Endothelial cell of hepatic sinusoid (primary cell): ENCODE results near the gene NQO2.
"Not testable (repeated sequence)": the region's sequence is repeated elsewhere in the genome, so short reads cannot be mapped to it uniquely, and the experiment has no call there.

Experiments
- in situ Hi-C: cut with HindIII; loops from 2 replicates; pipeline ENCODE4 v1.10.0; 2017; ENCODE audit warnings: low sequenced_read_pairs

The NQO2 gene

DNA sequence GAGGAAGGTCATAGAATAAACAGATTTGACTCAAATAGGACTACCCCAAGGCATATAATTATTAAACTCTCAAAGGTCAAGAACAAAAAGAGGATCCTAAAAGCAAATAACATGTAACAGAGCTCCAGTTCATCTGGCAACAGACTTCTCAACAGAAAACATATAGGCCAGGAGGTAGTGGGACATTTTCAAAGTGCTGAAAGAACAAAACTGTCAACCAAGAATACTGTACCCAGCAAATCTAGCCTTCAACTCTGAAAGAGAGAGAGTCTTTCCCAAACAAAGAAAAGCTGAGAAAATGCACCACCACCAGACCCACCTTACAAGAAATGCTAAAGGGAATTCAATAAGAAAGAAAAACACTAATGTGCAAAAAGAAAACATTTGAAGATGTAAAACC, 11.9 kb downstream of the NQO2 start:
- in situ Hi-C loops = loop anchor here (5.0 kb wide), 1 partner anchor 96 kb away; no protein-coding TSS in a partner anchor

DNA sequence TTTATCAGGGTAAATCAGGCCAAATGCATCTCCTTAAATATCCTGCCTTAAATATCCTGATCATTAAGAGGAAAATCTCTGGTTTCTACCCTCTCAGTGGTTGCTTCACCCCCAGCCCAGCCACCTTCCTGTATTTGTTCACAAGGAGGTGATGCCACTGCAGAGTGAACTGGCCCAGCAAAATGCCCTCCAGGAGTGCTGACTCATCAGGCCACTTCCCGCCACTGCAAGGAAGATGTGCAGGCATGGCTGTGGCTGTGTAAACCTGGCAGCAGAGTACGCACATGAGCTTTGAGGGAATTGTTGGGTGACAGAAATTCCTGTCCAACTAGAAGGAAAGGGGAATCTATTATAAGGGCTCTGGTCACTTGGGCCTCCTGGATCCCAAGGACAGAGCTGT, 13.8 kb downstream of the NQO2 start:
- in situ Hi-C loops = loop anchor here (5.0 kb wide), 1 partner anchor 94 kb away; no protein-coding TSS in a partner anchor

DNA sequence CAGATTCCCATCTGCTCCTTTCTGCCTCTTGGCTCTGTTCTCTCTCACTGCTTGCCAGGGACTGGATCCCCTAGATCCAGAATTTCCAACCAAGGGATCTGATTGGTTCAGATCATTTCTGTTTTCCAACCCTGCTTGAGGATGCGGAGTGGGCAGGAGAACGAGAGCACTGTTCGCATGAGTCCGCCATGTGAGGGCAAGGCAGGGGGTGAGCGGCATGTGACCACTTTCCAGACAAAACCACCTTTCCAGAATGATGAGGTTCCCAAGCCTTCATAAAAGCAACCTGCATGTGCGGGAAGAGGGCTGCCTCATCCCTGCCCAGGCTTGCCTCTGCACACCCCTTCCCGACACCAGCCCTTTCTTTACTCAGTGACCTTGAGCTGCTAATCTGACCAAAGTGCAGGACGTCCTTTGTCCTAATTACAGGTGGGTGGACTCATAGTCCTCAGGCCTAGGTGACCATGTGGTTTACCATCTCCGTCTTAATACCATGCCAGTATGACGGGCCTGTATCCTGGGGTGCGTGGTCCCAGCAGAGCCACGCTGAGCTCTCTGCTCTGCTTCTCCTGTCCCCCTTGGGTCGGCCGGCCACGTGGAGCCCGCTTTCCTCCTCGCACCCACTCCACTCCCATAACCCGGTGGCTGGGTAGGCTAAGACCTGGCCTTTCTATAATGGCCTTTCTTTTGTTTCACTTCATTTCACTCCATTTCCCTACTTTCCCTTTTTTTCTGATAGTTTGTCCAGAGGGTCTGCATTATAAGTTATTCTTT, 14.4 kb downstream of the NQO2 start:
- in situ Hi-C loops = loop anchor here (5.0 kb wide), 1 partner anchor 93 kb away; no protein-coding TSS in a partner anchor

DNA sequence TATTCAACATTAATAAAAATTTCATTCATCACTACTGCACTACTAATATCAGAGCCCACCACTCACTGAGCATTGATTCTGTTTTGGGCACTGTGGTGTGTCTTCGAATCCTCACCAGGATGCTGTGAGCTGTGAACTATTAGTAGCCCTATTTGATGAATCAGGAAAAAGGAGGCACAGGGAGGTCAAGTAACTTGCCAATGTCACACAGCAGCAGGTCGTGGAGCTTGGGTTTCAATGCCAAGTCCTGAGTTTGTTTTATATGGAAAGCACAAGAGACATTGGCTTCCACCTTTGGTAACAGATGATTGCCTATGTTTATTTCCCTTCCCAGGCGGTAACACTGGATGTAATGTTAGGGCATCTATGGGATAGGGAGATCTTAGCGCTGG, 15.0 kb downstream of the NQO2 start:
- in situ Hi-C loops = loop anchor here (5.0 kb wide), 1 partner anchor 93 kb away; no protein-coding TSS in a partner anchor

DNA sequence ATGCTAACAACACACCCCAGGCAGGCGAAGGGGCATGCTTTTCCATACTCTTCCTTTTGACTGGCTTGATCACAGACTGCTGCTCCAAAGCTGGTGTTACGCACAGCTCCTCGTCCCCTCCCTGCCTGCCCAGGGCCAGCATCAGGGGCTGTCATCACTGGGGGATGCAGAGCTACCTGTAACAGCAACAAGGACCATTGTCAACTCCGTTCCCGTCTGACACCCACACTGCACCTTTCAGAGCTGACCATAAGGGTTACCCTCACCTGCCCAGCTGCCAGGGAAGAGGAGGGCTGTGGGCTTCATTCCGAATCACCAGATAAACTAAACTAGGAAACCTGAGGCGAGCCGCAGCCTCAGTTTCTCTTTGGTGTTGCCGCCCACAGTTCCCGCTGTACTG, 15.4 kb downstream of the NQO2 start:
- in situ Hi-C loops = no loop called here

DNA sequence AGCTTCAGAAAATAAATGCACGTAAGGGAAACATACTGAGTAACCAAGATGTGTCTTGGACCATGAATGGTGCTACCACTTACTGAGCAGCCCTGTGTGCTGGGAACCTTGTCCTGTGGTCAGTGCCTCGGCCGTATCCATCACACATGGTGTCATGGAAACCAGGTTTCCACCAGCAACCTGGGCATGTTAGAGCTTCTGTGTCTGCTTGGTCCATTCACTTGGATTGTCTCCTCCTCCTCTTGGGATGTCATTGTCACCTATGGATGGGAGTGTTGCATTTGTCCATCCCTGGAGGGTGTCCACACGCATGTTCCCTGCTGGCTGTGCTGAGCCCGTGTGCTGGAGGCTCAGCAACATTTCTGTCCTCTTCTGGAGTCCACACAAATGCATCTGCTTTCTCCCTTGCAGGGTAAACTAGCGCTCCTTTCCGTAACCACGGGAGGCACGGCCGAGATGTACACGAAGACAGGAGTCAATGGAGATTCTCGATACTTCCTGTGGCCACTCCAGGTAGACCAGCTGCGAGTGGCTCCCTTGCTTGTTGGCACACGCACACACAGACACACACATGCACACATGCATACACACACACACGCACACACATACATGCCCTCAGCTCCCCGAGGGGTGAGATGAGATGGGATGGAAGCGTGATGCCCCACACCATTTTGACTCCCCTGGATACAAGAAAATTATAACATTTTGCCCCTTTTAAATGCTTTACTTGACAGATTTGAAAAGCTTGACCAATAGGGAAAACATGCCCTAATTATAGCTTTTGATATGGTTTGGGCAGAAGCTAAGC, 17.0 kb downstream of the NQO2 start:
- in situ Hi-C loops = no loop called here

DNA sequence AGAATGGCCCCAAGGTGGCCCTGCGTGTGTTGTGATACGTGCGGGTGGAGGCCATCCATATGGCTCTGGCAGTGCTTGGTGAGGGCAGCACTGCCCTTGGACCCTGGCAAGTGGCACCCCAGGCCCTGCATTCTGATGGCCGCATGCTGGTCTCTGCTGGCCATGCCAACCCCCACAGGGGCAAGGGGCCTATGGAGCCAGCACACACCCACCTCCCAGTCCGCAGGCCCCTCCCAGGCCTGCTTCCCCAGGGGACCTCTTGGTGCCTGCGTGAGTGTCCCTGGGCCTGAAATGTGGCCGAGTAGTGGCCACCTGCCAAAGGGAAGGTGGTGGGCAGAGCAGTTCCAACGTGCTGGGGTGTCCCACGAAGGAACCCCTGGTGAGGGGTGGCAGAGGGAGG, 17.6 kb downstream of the NQO2 start:
- in situ Hi-C loops = no loop called here

DNA sequence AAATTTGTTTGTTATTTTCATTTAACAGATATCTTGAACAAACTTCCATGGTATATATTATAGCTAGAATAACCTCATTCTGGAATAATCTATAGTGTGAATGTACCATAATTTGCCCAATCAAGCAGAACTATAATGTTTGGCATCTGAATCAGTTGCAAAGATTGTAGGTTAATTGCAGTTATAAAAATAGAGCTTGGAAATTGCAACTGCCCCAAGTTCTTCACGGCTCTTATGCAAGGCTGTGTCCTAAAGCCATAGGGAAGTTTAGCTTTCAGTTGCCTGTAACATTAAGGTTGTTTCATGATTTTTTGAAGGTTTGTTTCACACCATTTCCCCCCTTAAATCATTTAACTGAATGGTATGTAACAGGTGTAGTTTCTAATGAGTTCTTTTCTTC, 19.4 kb downstream of the NQO2 start:
- in situ Hi-C loops = no loop called here

DNA sequence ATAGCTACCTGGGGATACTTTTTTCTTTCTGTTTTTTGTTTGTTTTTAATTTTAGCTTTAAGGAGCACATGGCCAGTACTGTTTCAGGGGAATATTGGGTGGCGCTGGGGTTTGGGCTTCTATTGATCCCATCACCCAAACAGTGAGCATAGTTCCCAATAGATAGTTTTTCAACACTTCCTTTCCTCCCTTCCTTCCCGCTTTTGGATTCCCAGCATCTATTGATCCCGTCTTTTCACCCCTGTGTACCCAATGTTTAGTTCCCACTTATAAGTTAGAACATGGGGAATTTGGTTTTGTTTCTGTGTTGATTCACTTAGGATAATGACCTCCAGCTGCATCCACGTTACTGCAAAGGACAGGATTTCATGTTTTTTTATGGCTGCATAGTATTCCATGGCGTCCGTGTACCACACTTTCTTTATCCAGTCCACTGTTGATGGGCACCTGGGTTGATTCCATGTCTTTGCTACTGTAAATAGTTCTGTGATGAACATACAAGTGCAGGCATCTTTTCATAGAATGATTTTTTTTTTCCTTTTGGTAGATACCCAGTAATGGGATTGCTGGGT, 20.1 kb downstream of the NQO2 start:
- in situ Hi-C loops = no loop called here

DNA sequence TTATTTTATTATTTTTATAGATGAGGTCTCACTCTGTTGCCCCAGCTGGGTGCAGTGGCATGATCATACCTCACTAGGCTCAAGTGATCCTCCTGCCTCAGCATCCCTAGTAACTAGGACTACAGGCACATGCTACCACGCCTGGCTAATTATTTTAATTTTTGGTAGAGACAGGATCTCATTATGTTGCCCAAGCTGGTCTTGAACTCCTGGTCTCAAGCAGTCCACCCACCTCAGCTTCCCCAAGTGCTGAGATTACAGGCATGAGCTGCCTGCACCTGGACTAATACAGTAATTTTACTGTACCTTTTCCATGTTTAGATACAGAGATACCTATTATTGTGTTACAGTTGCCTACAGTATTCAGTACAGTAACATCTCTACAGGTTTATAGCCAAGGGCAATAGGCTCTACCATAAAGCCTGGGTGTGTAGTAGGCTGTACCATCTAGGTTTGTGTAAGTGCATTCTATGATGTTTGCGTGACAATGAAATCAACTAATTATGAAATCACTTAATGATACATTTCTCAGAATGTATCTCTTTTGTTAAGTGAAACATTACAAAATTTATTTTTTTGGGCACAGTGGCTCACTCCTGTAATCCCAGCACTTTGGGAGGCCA, 21.4 kb downstream of the NQO2 start:
- in situ Hi-C loops = not testable (repeated sequence)

DNA sequence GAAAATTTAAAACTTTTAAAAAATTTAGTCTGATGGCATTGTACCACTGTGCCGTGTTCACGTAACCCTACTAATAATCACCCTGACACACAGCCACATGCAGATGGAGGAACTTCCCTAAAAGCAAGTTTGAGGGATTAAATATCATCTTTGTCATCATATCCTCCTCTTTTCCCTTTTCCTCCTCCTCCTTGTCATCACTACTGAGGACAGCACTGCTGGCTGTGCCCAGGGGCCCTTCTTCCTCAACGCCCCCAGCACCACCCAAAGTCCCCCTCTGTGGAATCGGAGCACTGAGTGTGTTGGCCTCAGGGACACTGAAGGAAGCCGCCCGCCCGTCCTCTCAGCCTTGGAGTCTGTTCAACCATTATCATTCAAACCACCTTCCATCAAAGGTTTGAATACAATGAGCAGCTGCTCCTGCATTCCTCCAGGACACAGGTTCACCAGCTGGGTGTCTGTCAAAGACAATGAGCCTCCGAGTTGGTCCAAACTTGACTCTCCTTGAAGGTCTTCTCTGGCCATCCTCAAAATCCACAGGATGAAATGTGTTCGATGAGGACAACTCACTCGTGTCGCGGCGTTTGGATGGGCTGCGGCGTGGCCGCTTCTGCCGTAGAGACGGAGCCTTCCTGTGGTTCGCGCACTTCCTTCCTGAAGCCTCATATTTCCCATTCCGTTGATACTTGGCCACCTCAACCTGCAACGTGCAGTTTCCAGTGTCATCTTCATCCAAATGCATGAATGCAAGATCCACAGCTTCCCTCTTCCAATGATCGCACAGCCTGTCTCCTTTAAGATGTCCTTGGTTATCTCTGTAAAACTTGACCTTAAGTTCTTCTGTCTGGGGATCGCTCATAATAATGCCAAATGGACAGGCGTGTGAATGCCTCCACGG, 23.3 kb downstream of the NQO2 start:
- in situ Hi-C loops = no loop called here

DNA sequence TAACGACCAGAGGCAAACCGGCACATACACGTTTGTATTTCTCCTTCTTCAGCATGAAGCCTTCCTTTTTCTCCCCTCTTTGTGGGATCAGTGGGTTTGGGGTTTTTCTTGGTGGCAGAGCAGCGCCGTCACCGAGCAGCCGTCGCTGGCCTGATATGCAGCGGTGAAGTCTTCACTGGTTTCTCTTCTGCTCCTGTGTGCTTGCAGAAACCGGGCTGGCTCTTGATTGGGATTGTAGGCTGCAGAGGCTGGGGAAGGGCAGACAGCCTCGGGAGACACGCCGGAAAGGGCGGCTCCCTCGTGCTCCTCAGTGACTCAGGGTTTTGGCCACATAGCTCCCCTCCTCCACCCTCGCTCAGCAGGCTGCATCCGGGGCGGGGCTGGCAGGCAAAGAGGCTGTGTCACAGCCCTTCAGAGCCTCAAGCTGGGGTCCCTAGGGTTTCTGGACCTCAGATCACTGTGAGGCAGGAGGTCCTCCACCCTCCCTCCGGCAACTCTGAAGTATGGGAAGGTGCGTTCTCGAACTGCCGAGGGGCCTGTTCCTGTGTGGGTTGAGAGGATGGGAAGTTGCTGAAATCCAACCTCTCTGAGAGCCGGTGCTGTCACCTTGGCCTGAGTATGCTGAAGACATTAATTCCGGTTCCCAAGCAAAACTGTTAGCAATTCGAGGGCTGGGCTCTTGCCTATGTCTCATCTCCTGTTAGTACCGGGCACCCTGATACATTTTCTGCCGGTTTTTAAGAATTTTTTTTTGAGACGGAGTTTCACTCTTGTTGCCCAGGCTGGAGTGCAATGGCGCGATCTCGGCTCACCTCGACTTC, 24.2 kb downstream of the NQO2 start:
- in situ Hi-C loops = no loop called here

DNA sequence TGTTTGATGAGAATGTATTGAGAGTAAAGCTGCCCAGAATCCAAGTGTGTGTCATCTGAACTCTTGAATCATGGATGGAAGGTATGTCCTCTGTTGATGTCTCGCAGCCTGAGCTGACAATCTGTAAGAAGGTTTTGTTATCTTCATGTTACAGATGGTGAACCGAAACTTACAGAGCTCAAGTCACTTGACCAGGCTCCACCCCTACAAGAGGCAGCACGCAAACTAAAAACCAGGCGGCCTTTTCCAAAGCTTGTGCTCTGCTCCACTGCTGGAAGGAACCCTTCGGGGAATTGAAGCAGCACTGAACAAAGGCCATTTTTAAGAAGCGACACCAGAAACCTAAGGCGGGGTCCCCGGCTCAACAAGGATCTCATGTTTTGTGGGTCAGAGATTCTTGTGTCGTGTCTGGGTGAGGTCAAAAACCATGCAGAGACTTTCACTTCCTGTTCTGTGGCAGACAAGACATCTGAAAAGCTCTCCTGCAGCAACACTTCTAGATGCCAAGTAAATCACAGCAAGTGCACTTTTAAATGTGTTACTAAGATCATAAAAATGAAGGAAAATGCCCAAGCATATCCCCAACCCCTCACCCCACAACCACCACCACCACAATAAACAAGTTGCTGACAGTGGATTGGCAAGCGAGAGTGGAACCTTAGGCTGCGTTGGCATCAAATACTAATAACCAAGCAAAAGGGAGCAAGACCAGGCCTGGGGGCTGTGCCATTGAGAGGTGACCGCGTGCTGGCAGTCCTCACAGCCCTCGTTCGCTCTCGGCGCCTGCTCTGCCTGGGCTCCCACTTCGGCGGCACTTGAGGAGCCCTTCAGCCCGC, 27.3 kb downstream of the NQO2 start:
- in situ Hi-C loops = no loop called here

DNA sequence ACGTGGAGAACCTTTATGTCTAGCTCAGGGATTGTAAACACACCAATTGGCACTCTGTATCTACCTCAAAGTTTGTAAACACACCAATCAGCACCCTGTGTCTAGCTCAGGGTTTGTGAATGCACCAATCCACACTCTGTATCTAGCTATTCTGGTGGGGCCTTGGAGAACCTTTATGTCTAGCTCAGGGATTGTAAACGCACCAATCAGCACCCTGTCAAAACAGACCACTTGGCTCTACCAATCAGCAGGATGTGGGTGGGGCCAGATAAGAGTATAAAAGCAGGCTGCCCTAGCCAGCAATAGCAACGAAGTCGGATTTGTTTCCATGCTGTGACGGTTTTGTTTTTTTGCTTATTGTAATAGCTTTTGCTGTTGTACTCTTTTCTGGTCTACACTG, 28.5 kb downstream of the NQO2 start:
- in situ Hi-C loops = not testable (repeated sequence)

DNA sequence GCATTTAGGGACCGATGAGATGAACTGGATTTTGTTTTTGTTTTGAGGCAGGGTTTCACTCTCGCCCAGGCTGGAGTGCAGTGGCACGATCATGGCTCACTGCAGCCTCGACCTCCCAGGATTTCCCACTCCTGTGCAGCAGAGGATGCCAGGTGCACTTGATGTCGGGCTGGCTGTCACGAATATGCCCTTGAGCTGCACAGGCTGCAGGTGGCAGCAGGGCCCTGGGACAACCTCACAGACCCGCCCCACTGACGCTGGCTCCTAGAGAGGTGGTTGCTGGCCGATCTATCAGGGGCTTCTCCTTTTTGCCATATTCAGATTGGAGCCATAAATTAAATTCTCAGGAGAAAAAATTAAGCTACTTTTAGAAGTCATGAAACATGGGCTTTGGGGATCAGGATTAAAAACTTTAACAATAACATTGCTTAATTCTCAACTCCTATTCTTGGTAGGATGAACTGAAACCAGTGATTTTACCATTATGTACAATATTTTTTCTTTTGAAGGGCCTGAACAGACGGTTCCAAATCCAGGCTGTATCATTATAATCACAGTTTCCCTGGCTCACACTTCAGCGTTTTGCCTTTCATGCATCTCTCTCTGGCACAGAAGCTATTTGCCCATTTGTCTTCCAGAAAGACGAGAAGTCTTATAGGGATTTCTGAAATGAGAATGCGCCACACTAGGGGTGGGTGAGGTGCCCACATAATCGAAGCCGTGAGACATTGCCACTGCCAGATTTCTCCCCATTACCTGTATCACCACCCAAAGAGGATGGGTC, 32.4 kb downstream of the NQO2 start:
- in situ Hi-C loops = no loop called here

DNA sequence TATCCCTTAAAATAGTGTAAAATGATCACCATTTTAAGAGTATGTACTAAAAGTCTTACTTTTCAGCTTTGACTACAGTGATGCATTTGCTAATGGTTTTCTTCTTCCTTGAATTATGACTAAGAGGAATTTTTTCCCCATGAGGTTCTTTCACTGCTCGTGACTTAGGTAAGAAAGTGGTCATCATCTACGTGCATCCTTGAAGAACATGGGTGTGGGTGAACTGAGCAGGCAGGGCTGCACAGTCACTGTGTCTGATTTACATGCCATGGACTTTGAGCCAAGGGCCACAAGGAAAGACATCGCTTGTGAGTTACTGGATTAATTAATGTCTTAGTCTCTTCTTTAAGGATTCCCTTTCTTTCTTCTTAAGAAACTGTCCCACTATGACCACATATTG, 33.3 kb downstream of the NQO2 start:
- in situ Hi-C loops = no loop called here

DNA sequence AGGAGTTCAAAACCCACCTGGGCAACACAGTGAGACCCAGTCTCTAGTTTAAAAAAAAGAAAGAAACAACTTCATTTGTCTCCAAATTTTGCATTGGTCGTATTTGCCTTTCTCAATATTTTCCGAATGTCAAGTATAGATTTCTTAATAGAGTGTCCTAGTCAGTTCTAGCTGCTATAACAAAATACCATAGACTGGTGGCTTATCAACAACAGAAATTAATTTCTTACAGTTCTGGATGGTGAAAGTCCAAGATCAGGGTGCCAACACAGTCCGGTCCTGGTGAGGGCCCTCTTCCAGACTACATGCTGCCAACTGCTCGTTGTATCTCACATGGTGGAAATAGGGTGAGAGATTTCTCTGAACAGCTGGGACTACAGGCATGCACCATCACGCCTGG, 34.0 kb downstream of the NQO2 start:
- in situ Hi-C loops = no loop called here

DNA sequence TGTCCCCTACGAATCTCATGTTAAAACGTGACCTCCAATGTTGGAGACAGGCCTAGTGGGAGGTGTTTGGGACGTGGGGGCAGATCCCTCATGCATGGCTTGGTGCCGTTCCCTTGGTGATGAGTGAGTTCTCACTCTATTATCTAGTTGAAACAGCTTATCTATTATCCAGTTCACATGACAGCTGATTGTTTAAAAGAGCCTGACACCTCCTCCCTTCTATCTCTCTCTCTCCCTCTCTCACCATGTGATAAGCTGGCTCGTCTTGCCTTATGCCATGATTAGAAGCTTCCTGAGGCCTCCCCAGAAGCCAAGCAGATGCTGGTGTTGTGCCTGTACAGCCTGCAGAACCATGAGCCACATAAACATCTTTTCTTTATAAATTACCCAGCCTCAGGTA, 35.7 kb downstream of the NQO2 start:
- in situ Hi-C loops = no loop called here
